Right lobe of liver (tissue), 4 donors: Measurements from ENCODE around the gene HSD17B11.

Experiments
- POLR2A ChIP-seq: fragments of 450-650 bp; IDR thresholded peaks from one replicate; pipeline ENCODE4 v1.6.1; 2017; ENCODE audit warnings: antibody characterized with exemption, mild to moderate bottlenecking
- TF ChIP-seq, protein P1 (sequence below), 4 donors: fragments of 200-600 bp in 3 of 4; fragments of 450-650 bp in 1 of 4; IDR thresholded peaks; one replicate each; pipeline versions ENCODE4 v1.5.1 to v1.8.0; 2016 to 2022; ENCODE audit warnings: antibody characterized with exemption in 4 of 4, mild to moderate bottlenecking in 2 of 4
- donor health status: DM: no; HTN: no; CAD: no.
- donor health status: DM: no; HTN: no; CAD: no.
- donor health status: DM: no; HTN: yes; CAD: no.

DNA sequence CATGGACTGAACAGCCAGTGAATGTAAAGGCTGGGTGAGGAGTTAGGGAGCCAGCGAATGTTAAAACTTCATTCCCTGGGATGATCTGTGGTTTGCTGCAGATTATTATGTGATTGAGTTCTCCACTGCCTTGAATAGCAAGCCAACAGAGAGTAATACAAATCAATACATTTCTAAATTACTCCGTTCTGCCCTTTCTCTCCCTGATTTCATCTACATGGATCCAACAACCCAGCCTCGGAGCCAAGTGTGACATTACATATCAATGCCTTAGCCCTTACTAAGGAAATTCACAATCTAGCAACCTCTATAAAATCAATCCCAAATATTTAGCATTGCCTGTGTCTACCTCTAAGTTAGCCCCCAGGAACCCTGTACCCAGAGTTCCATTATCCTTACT is 79.3 kb downstream of the HSD17B11 start:
- TF ChIP-seq, protein P1, sequence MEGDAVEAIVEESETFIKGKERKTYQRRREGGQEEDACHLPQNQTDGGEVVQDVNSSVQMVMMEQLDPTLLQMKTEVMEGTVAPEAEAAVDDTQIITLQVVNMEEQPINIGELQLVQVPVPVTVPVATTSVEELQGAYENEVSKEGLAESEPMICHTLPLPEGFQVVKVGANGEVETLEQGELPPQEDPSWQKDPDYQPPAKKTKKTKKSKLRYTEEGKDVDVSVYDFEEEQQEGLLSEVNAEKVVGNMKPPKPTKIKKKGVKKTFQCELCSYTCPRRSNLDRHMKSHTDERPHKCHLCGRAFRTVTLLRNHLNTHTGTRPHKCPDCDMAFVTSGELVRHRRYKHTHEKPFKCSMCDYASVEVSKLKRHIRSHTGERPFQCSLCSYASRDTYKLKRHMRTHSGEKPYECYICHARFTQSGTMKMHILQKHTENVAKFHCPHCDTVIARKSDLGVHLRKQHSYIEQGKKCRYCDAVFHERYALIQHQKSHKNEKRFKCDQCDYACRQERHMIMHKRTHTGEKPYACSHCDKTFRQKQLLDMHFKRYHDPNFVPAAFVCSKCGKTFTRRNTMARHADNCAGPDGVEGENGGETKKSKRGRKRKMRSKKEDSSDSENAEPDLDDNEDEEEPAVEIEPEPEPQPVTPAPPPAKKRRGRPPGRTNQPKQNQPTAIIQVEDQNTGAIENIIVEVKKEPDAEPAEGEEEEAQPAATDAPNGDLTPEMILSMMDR (IDR thresholded peaks at IDR 0.05) = no peak
- TF ChIP-seq POLR2A = no peak
